GM18861 (cell line): Measurements from ENCODE around the gene PCAT6.
"Not testable (repeated sequence)": the region's sequence is repeated elsewhere in the genome, so short reads cannot be mapped to it uniquely, and the experiment has no call there.

Experiments
- ATAC-seq: cut with Tn5 transposase; IDR thresholded peaks from one replicate; pipeline ENCODE4 v1.9.1; 2021; ENCODE audit not compliant: unreplicated experiment

PCAT6 gene

GRCh38 chr1:202806845-202807450, 3.8 kb upstream of the PCAT6 start:
- ATAC-seq = no peak

DNA sequence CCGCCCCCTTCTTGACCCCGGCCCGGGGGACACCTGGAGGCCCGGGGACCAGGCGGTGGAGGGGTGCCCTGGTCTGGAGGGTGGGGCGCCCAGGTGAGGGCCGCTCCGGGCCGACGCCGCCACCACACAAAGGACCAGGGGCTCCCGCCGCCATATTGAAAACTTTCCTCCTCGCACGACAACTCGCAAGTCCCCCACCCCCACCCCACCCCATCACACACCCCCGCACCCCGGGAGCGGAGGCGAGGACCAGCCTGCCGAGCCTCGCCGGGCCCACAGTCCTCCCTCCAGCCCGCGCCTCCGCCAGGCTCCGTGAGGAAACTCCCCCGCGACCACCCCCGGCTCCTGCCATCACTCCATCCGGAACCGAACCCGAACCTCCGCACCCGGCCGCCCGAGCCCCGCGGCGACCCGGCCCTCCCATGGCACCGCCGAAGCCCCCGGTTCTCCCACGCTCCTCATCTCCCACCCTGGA, 3.3 kb upstream of the PCAT6 start:
- no peak for ATAC-seq

DNA sequence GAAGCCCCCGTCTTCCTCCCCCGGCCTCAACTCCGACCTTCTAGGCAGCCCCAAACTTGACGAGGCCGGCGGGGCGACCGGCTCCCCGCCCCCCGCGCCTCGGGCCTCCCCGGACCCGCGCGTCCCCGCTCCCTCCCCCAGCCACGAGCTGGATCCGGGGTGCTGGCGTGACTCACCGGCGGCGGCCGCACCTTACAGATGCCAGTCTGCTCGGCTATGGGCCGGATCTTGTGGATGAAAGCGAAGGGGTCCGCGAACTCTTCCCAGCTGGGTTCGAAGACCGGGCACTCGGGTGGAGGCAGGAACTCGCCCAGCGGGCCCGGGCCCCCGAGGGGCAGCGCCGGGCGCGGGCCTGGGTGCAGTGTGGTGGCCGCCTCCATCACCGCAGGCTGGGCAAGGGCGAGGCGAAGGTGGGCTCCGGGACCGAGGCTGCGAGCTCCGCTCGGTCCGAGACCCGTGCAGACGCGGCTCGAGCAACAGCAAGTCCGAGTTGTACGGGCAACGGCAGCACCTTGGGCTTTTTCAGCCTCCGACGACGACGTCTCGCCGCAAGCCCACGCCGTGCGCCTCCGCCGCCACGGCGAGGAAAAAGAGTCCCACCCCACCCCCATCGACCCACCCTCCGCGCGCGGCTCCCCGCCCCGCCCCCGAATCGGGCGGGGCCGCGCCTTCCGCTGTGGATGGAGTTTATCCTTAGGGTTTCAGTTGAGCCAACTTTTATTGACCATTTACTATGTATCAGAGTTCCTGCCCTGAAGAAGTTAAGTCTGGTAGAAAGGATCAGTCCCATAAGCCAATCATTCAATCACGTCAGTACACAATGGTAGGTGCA, 2.6 kb upstream of the PCAT6 start, which contains the start of gene KDM5B:
TSS of gene KDM5B (minus strand) at position 496 of the 832 bp plus-strand sequence. CDS start at position 380, 116 bp downstream.
- ATAC-seq = no peak

GRCh38 chr1:202809597-202810159, 1.1 kb upstream of the PCAT6 start:
- no peak for ATAC-seq

DNA sequence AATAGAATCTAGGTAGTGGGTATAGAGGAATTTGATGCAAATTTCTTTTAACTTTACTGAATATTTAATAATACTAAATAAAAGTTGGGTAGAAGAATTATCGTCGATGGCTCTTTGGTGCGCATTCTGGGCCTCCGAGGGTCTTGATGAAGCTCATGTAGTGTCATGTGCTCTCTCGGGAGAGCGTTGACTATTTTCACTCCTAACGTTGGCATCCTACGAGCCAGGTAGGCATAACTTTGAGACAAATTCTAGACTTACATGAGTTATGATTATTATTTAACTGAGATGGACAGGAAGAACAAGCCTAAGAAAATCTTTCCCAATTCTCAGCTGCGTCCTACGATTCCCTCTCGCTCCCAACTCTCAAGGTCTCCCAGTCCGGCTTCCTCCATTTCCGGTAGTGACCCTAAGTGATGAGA, 550 bp upstream of the PCAT6 start:
- no peak for ATAC-seq

DNA sequence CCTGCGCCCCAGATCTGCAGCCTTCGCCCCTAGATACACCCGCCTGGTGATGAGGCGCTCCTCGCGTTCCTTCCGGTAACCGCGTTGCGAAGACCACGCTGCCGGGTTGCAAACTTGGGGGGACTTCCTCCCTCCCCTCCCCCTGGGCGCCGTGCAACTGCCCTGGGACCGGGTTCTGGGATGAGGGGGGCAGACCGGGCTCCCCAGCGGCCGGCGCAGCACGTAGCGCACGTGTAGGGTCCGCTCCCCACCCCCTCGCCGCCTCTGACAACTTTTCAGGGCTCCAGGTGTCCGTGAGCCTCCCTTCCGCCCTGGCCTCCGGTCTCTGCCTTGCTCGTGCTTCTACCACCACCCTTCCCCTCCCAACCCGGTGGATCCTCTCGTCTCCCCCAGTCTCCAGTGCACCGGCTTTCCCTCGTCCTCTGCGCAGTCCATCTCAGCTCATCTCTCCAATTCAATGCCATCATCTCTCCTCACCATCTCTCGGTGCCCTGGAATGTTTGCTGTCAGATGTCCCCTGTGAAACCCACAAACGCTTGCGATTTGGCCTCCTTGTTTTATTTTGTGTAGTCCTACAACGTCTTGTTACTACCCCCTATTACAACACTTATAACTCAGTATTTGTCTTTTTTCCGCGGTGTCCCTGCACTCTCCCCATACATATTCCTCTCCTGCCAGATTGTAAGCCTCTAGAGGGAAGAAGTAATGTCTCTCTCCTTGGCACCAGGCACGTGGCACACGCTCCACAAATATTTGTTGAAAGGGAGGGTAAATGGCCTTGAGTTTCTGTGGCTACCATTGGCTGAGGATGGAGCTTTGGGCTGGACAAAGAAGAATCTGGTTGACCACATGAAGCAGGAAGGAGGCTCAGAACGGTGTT, 782 bp downstream of the PCAT6 start:
- ATAC-seq = no peak

DNA sequence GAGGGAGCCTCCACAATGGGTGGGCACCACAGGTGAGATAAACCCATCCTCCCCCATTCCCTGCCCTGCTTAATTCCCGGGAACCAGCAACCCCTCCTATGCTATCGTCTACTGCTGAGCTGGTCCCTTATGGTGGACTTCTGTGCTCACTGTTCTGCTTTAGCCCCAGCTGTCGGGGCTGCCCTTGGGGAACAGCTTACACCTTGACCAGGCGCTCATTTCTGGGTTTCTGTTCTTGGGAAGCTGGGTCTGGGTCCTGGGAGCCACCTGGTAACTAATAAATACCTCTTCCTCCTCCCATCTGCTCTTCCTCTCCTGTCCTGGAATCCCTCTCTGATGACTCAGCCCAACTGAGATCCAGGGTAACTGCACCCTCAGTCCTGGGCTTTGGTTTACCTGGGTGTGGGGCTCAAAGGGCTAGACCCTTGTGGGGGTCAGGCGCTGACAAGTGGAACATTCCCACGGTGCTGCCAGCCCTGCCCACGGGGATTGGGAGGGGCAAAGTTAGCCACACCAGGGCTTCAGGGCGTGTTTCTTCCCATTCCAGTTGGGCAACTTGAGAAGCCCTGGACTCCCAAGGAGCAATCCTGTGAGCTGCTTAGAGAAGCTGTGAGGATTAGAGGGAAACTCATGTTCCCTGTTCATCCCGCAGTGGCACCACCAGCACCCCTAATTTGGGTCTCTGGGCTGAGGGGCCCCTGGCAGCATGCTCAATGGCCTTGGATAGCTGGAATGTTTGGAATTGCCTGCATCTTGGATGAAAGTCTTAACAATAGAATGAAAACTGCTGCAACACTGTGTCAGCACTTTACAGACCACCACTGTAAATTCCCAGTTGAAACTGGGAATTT, 1.6 kb downstream of the PCAT6 start:
- ATAC-seq = no peak

- no peak for ATAC-seq
Observed at GRCh38 chr1:202815120-202815519, 4.4 kb downstream of the PCAT6 start.

- no peak for ATAC-seq
Observed at GRCh38 chr1:202818819-202819218, 8.1 kb downstream of the PCAT6 start.

- ATAC-seq = no peak
Observed at GRCh38 chr1:202821467-202821866, 10.7 kb downstream of the PCAT6 start.

GRCh38 chr1:202825748-202826147, 15.0 kb downstream of the PCAT6 start:
- ATAC-seq = no peak

DNA sequence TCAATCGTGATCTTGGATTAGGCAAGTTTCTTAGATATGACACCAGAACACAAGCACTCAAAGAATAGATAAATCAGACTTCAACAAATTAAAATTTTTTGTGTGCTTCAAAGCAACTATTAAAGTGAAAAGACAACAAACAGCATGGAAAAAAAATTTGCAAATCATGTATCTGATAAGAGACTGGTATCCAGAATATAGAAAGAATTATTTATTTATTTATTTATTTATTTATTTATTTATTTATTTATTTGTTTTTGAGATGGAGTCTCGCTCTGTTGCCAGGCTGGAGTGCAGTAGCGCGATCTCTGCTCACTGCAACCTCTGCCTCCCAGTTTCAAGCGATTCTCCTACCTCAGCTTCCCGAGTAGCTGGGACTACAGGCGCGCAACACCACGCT, 18.5 kb downstream of the PCAT6 start:
- ATAC-seq = not testable (repeated sequence)

- ATAC-seq = no peak
Observed at GRCh38 chr1:202831906-202832305, 21.2 kb downstream of the PCAT6 start.

DNA sequence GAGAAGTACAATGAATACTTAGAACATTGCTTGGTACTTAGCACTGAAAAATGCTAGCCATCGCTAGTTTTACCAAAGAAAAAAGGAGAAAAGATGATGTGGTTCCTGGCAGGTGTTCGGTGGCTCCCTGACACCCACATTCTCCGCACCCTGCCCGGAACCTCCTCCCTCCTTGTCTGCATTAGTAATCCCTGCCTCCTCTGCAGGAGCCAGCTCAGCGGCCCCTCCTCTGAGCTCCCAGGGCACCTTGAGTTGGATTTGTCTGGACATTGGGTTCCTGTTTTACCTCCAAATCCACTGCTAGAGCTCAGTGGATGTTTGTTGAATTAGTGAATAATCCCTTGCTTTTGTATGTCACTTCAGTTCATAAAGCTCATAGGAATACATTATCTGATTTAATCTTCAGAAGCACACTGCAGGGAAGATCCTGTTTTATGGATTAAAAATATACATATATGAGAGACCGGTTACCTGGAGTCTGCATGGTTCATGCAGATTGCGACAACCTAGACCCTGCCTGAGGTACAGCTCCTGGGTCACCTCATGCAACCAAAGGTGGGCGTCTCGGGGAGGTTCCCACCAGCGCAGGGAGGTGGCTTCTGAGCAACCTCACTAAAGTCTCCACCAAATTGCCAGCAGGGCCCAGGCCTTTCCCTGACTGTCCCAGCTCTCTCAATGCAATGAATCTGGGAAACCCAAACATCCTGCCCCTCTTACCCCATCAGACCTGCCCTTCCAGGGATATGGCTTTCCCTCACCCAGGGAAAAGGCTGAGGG, 24.2 kb downstream of the PCAT6 start:
- ATAC-seq = no peak

- no peak for ATAC-seq
Observed at GRCh38 chr1:202835548-202836072, 24.9 kb downstream of the PCAT6 start.

GRCh38 chr1:202836623-202837403, 26.1 kb downstream of the PCAT6 start:
- no peak for ATAC-seq

DNA sequence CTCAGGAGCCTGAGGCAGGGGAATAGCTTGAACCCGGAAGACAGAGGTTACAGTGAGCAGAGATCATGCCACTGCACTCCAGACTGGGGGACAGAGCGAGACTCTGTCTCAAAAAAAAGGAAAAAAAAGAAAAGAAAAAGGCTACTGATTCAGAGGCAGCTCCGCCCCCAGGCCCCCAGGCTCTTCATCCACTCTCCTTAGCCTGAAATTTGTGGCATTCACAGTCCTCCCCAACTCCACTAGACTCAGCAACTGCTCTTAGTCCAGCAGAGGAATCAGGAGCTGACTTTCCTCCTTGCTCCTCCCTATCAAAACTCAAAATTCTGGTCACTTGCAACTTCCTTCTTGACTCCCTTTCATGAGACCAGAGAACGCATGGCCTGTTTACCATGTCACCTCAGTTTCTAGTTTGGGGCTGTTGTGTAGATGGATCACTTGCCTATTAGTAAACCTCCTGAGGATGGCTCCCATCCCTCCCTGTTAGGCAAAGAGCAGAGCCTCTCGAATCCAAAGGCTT, 27.1 kb downstream of the PCAT6 start:
- ATAC-seq = no peak

DNA sequence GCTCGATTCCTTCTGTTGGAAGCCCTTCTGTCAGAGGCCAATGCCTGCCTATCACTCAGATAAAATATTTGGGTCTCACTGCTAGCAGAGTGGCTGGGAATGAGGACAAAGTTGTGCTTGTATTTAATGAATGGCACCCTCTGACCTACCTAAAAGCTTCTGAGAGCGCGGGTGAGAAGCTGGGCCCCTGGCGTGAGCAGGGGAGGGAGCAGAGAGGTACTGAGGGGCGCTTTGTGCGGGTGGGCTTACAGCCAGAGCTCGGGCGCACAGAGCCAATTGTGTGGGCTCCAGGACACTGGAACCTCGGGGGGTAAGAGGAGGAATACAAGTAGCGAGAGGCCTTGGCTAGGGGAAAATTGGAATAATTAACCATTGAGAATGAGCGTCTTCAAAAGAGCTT, 32.3 kb downstream of the PCAT6 start:
- ATAC-seq = no peak
